ENCODE results near the gene SYT12. TPM values are rescaled to one million over a fixed set of nuclear protein-coding genes. Genes with fewer than 3 reads are reported as not detected.

Gene SYT12
- total RNA-seq, 1 experiment from 2014 or later, result 4.8 TPM

- BruUV-seq (replicated peaks), result no TSS peak
- Histone ChIP-seq H3K9me2 (replicated peaks; ENCODE audit: low read length) (no peaks in the 10 kb centered on the region), H3K27ac (ENCODE audit: low read length) (peak overlapping the region; percentile 12; the same call in 1 of the 2 replicates), H3K9me3 (ENCODE audit: low read length) (no peaks in the 10 kb centered on the region), H2AFZ (ENCODE audit: low read length) (no peak overlapping the region), H3K36me3 (ENCODE audit: low read depth, low read length) (no peaks in the 10 kb centered on the region), H4K20me1 (ENCODE audit: low read length) (no peaks in the 10 kb centered on the region), H3F3A (ENCODE audit: low read length, unreplicated experiment) (peaks cover 4% of the 10 kb centered on the region), H3K79me2 (ENCODE audit: low read length) (no peaks in the 10 kb centered on the region), H3K9ac (ENCODE audit: low read length) (no peak overlapping the region), H3K4me3 (ENCODE audit: low read length) (no peak overlapping the region), H3K4me2 (ENCODE audit: low read length) (peak overlapping the region; percentile 19), H3K27me3 (ENCODE audit: low read length) (no peaks in the 10 kb centered on the region), H3K4me1 (ENCODE audit: insufficient read depth, low read length) (peaks cover 34% of the 10 kb centered on the region)
- intact Hi-C loops (cut with micrococcal nuclease), result no loop called here
- peak; percentile 61 for DNase-seq
- ATAC-seq, result peak; percentile 11; the same call in 1 of the 2 replicates
- ChIA-PET POLR2A (ENCODE audit: unreplicated experiment) (no interaction called here), CTCF (no interaction called here)
- TF ChIP-seq EZH2phosphoT487 (IDR thresholded peaks at IDR 0.05; ENCODE audit: borderline replicate concordance, low read length) (no peak), CTCF (conservative IDR thresholded peaks at IDR 0.05; ENCODE audit: low read depth, low read length) (no peak), EZH2 (IDR thresholded peaks at IDR 0.05; ENCODE audit: low read length, unreplicated experiment) (no peak)
Observed at GRCh38 chr11:67031791-67032561, 9.0 kb downstream of the SYT12 start.

- Histone ChIP-seq H3K9ac (ENCODE audit: low read length) (no peak overlapping the region), H3F3A (ENCODE audit: low read length, unreplicated experiment) (peaks cover 4% of the 10 kb centered on the region), H3K79me2 (ENCODE audit: low read length) (no peaks in the 10 kb centered on the region), H3K9me2 (replicated peaks; ENCODE audit: low read length) (no peaks in the 10 kb centered on the region), H3K27me3 (ENCODE audit: low read length) (no peaks in the 10 kb centered on the region), H3K27ac (ENCODE audit: low read length) (peak overlapping the region; percentile 12; the same call in 1 of the 2 replicates), H2AFZ (ENCODE audit: low read length) (no peak overlapping the region), H3K9me3 (ENCODE audit: low read length) (no peaks in the 10 kb centered on the region), H4K20me1 (ENCODE audit: low read length) (no peaks in the 10 kb centered on the region), H3K4me2 (ENCODE audit: low read length) (peak overlapping the region; percentile 19), H3K4me3 (ENCODE audit: low read length) (no peak overlapping the region), H3K36me3 (ENCODE audit: low read depth, low read length) (no peaks in the 10 kb centered on the region), H3K4me1 (ENCODE audit: insufficient read depth, low read length) (peaks cover 34% of the 10 kb centered on the region)
- no TSS peak for BruUV-seq (replicated peaks)
- DNase-seq (peak; percentile 79), ATAC-seq (peak; percentile 93)
- CTCF ChIA-PET, result no interaction called here
- POLR2A ChIA-PET (ENCODE audit: unreplicated experiment), result no interaction called here
- TF ChIP-seq CTCF (conservative IDR thresholded peaks at IDR 0.05; ENCODE audit: low read depth, low read length) (no peak), EZH2phosphoT487 (IDR thresholded peaks at IDR 0.05; ENCODE audit: borderline replicate concordance, low read length) (no peak), EZH2 (IDR thresholded peaks at IDR 0.05; ENCODE audit: low read length, unreplicated experiment) (no peak)
- intact Hi-C loops (cut with micrococcal nuclease), result no loop called here
Observed at GRCh38 chr11:67032830-67033551, 10.1 kb downstream of the SYT12 start.

Data from PC-3 (cell line).